ENCODE data around the gene NELL2. TPM values are rescaled to one million over a fixed set of nuclear protein-coding genes. Genes with fewer than 3 reads are reported as not detected.
A peak's percentile ranks its signal among the peaks of the same experiment; 100 is the strongest.

The NELL2 gene
- 0.17 and 0.26 TPM in 2 replicates for total RNA-seq
- 0.14 TPM in 1 of 2 replicates, not detected in the other for polyA plus RNA-seq
- polyA plus RNA-seq (2012) = not detected in 2 replicates
- not detected in 2 replicates for polyA minus RNA-seq (ENCODE audit: low replicate concordance)

- Histone ChIP-seq H3K4me1 (ENCODE audit: control insufficient read depth, extremely low read depth, insufficient read depth, low read length) (no peaks in the 10 kb centered on the region), H3K27me3 (ENCODE audit: control insufficient read depth, insufficient read depth, low read length) (peaks cover 13% of the 10 kb centered on the region)
- peak; percentile 3 to 35 for DNase-seq (ENCODE audit: low read depth in 2 of 2)
Measured at GRCh38 chr12:44875954-44876543, at the start of gene NELL2. Gene NELL2 (minus strand): TSS chr12:44876315. CDS start chr12:44875869, 446 bp downstream.

GRCh38 chr12:44921736-44922135 is 45.6 kb upstream of the NELL2 start:
- H3K9me3 ChIP-seq (ENCODE audit: control insufficient read depth, insufficient read depth, low read depth, low read length) = no peaks in the 10 kb centered on the region
- H3K9ac ChIP-seq (ENCODE audit: insufficient read depth, low read length) = no peak overlapping the region
- H3K4me1 ChIP-seq (ENCODE audit: control insufficient read depth, extremely low read depth, insufficient read depth, low read length) = no peaks in the 10 kb centered on the region
- H2AFZ ChIP-seq (ENCODE audit: low read length) = no peak overlapping the region
- H3K27ac ChIP-seq (ENCODE audit: insufficient read depth, low read length) = no peak overlapping the region
- no peaks in the 10 kb centered on the region for H3K27me3 ChIP-seq (ENCODE audit: control insufficient read depth, insufficient read depth, low read length)
- no peaks in the 10 kb centered on the region for H3K79me2 ChIP-seq (ENCODE audit: control insufficient read depth, insufficient read depth, low read length)
- H3K36me3 ChIP-seq (ENCODE audit: control insufficient read depth, insufficient read depth, low read length) = no peaks in the 10 kb centered on the region
- no peaks in the 10 kb centered on the region for H4K20me1 ChIP-seq (ENCODE audit: control insufficient read depth, extremely low read depth, insufficient read depth, low read length)
- H3K4me3 ChIP-seq (replicated peaks in 1 of 4; ENCODE audit: control extremely low read depth in 1 of 4, insufficient read depth in 1 of 4, low read depth in 3 of 4, low read length in 4 of 4) = no peak overlapping the region
- H3K4me2 ChIP-seq (ENCODE audit: extremely low read depth, insufficient read depth, low read length) = no peak overlapping the region
- DNase-seq (ENCODE audit: low read depth in 2 of 2) = no peak
- TF ChIP-seq EZH2 (IDR thresholded peaks at IDR 0.05; ENCODE audit: low read length, missing control alignments) (no peak), CTCF (conservative IDR thresholded peaks at IDR 0.05 in 1 of 2, IDR thresholded peaks at IDR 0.05 in 1 of 2; ENCODE audit: low read depth in 1 of 2, low read length in 2 of 2) (no peak)

More at GRCh38 chr12:44875954-44876543, at the start of gene NELL2:
- Histone ChIP-seq H3K79me2 (ENCODE audit: control insufficient read depth, insufficient read depth, low read length) (no peaks in the 10 kb centered on the region), H3K27ac (ENCODE audit: insufficient read depth, low read length) (no peak within 1 kb of the TSS), H4K20me1 (ENCODE audit: control insufficient read depth, extremely low read depth, insufficient read depth, low read length) (no peaks in the 10 kb centered on the region), H3K4me2 (ENCODE audit: extremely low read depth, insufficient read depth, low read length) (peak within 1 kb of the TSS; percentile 87), H3K9me3 (ENCODE audit: control insufficient read depth, insufficient read depth, low read depth, low read length) (no peaks in the 10 kb centered on the region), H2AFZ (ENCODE audit: low read length) (peak within 1 kb of the TSS; percentile 46), H3K9ac (ENCODE audit: insufficient read depth, low read length) (no peak within 1 kb of the TSS), H3K4me3 (replicated peaks in 1 of 4; ENCODE audit: control extremely low read depth in 1 of 4, insufficient read depth in 1 of 4, low read depth in 3 of 4, low read length in 4 of 4) (peak within 1 kb of the TSS; percentile 26 to 61 (median 40)), H3K36me3 (ENCODE audit: control insufficient read depth, insufficient read depth, low read length) (no peaks in the 10 kb centered on the region)
- no peak for TF ChIP-seq CTCF (conservative IDR thresholded peaks at IDR 0.05 in 1 of 2, IDR thresholded peaks at IDR 0.05 in 1 of 2; ENCODE audit: low read depth in 1 of 2, low read length in 2 of 2)
- no peak for TF ChIP-seq EZH2 (IDR thresholded peaks at IDR 0.05; ENCODE audit: low read length, missing control alignments)

GRCh38 chr12:44917141-44917540 is 41.0 kb upstream of the NELL2 start:
- no peak overlapping the region for H3K4me2 ChIP-seq (ENCODE audit: extremely low read depth, insufficient read depth, low read length)
- H3K4me3 ChIP-seq (replicated peaks in 1 of 4; ENCODE audit: control extremely low read depth in 1 of 4, insufficient read depth in 1 of 4, low read depth in 3 of 4, low read length in 4 of 4) = no peak overlapping the region
- no peak overlapping the region for H2AFZ ChIP-seq (ENCODE audit: low read length)
- no peaks in the 10 kb centered on the region for H3K9me3 ChIP-seq (ENCODE audit: control insufficient read depth, insufficient read depth, low read depth, low read length)
- H3K36me3 ChIP-seq (ENCODE audit: control insufficient read depth, insufficient read depth, low read length) = no peaks in the 10 kb centered on the region
- no peaks in the 10 kb centered on the region for H4K20me1 ChIP-seq (ENCODE audit: control insufficient read depth, extremely low read depth, insufficient read depth, low read length)
- no peak overlapping the region for H3K9ac ChIP-seq (ENCODE audit: insufficient read depth, low read length)
- DNase-seq (ENCODE audit: low read depth in 2 of 2) = no peak
- H3K27me3 ChIP-seq (ENCODE audit: control insufficient read depth, insufficient read depth, low read length) = no peaks in the 10 kb centered on the region
- no peak for TF ChIP-seq EZH2 (IDR thresholded peaks at IDR 0.05; ENCODE audit: low read length, missing control alignments)
- TF ChIP-seq CTCF (conservative IDR thresholded peaks at IDR 0.05 in 1 of 2, IDR thresholded peaks at IDR 0.05 in 1 of 2; ENCODE audit: low read depth in 1 of 2, low read length in 2 of 2) = no peak
- no peaks in the 10 kb centered on the region for H3K79me2 ChIP-seq (ENCODE audit: control insufficient read depth, insufficient read depth, low read length)
- no peaks in the 10 kb centered on the region for H3K4me1 ChIP-seq (ENCODE audit: control insufficient read depth, extremely low read depth, insufficient read depth, low read length)
- no peak overlapping the region for H3K27ac ChIP-seq (ENCODE audit: insufficient read depth, low read length)
